HG03095 (cell line): ENCODE results near the gene SLC17A9.
"Not testable (repeated sequence)": the region's sequence is repeated elsewhere in the genome, so short reads cannot be mapped to it uniquely, and the experiment has no call there.

Experiments used
- ATAC-seq: cut with Tn5 transposase; IDR thresholded peaks from one replicate; pipeline ENCODE4 v1.9.1; 2021; ENCODE audit warnings: moderate library complexity; ENCODE audit not compliant: unreplicated experiment

The SLC17A9 gene

GRCh38 chr20:62918831-62919230 is 33.7 kb upstream of the SLC17A9 start:
- no peak for ATAC-seq

- no peak for ATAC-seq
Measured at GRCh38 chr20:62920039-62920645, 32.4 kb upstream of the SLC17A9 start.

GRCh38 chr20:62921119-62921687 is 31.3 kb upstream of the SLC17A9 start:
- no peak for ATAC-seq

- ATAC-seq, result no peak
Measured at GRCh38 chr20:62922451-62922921, 30.0 kb upstream of the SLC17A9 start.

GRCh38 chr20:62923059-62923668 is 29.3 kb upstream of the SLC17A9 start:
- not testable (repeated sequence) for ATAC-seq

GRCh38 chr20:62923669-62924441 is 28.7 kb upstream of the SLC17A9 start:
- no peak for ATAC-seq

- no peak for ATAC-seq
Measured at GRCh38 chr20:62924442-62925075, 27.9 kb upstream of the SLC17A9 start.

- no peak for ATAC-seq
Measured at GRCh38 chr20:62925076-62925419, 27.5 kb upstream of the SLC17A9 start.

GRCh38 chr20:62925420-62926228 is 26.9 kb upstream of the SLC17A9 start:
- peak; percentile 6 for ATAC-seq

GRCh38 chr20:62926229-62927127 is 26.0 kb upstream of the SLC17A9 start, which contains the start of gene DIDO1:
DIDO1 (minus strand) TSS chr20:62926505.
- peak; percentile 72 for ATAC-seq

- no peak for ATAC-seq
Measured at GRCh38 chr20:62927128-62927705, 25.3 kb upstream of the SLC17A9 start.

GRCh38 chr20:62928246-62928939 is 24.1 kb upstream of the SLC17A9 start:
- ATAC-seq, result no peak

GRCh38 chr20:62929051-62929538 is 23.4 kb upstream of the SLC17A9 start:
- ATAC-seq, result no peak

GRCh38 chr20:62931464-62931863 is 21.0 kb upstream of the SLC17A9 start:
- no peak for ATAC-seq

GRCh38 chr20:62933966-62934365 is 18.5 kb upstream of the SLC17A9 start:
- no peak for ATAC-seq

- no peak for ATAC-seq
Measured at GRCh38 chr20:62935204-62935967, 17.1 kb upstream of the SLC17A9 start.

GRCh38 chr20:62935968-62936585 is 16.4 kb upstream of the SLC17A9 start:
- no peak for ATAC-seq
